AG08395 (cell line): ENCODE results near the gene LRRTM4.

ENCODE experiments used
- DNase-seq: peaks from one replicate; pipeline ENCODE4 v3.0.0; 2012; ENCODE audit warnings: mixed read lengths, low spot score

Gene LRRTM4

GRCh38 chr2:76985387-76986136 is 536.6 kb downstream of the LRRTM4 start:
- no peak for DNase-seq

GRCh38 chr2:76984359-76984758 is 537.8 kb downstream of the LRRTM4 start:
- DNase-seq: no peak

GRCh38 chr2:76980067-76980787 is 541.9 kb downstream of the LRRTM4 start:
- no peak for DNase-seq

GRCh38 chr2:76977846-76978727 is 544.1 kb downstream of the LRRTM4 start:
- no peak for DNase-seq

- no peak for DNase-seq
Observed at GRCh38 chr2:76975752-76976151, 546.4 kb downstream of the LRRTM4 start.

GRCh38 chr2:76973610-76974009 is 548.6 kb downstream of the LRRTM4 start:
- no peak for DNase-seq

GRCh38 chr2:76965772-76966171 is 556.4 kb downstream of the LRRTM4 start:
- no peak for DNase-seq

- no peak for DNase-seq
Observed at GRCh38 chr2:76958749-76959148, 563.4 kb downstream of the LRRTM4 start.

GRCh38 chr2:76953733-76954347 is 568.3 kb downstream of the LRRTM4 start:
- no peak for DNase-seq

GRCh38 chr2:76946631-76947145 is 575.5 kb downstream of the LRRTM4 start:
- no peak for DNase-seq

- no peak for DNase-seq
Observed at GRCh38 chr2:76940559-76940958, 581.6 kb downstream of the LRRTM4 start.

GRCh38 chr2:76938153-76938552 is 584.0 kb downstream of the LRRTM4 start:
- DNase-seq: no peak

- no peak for DNase-seq
Observed at GRCh38 chr2:76932550-76932949, 589.6 kb downstream of the LRRTM4 start.

- no peak for DNase-seq
Observed at GRCh38 chr2:76930056-76930744, 592.0 kb downstream of the LRRTM4 start.

- DNase-seq: no peak
Observed at GRCh38 chr2:76928026-76928425, 594.1 kb downstream of the LRRTM4 start.

GRCh38 chr2:76921006-76921405 is 601.2 kb downstream of the LRRTM4 start:
- DNase-seq: no peak

GRCh38 chr2:76895469-76895868 is 626.7 kb downstream of the LRRTM4 start:
- no peak for DNase-seq

- DNase-seq: no peak
Observed at GRCh38 chr2:76870581-76870980, 651.6 kb downstream of the LRRTM4 start.

GRCh38 chr2:76870011-76870410 is 652.2 kb downstream of the LRRTM4 start:
- no peak for DNase-seq

GRCh38 chr2:76867854-76868253 is 654.3 kb downstream of the LRRTM4 start:
- no peak for DNase-seq

- DNase-seq: no peak
Observed at GRCh38 chr2:76866464-76866863, 655.7 kb downstream of the LRRTM4 start.
